ENCODE measurements around the gene RAPGEF2.

GRCh38 chr4:159401791-159402380 is 299.0 kb downstream of the RAPGEF2 start:
- TF ChIP-seq, protein P1, sequence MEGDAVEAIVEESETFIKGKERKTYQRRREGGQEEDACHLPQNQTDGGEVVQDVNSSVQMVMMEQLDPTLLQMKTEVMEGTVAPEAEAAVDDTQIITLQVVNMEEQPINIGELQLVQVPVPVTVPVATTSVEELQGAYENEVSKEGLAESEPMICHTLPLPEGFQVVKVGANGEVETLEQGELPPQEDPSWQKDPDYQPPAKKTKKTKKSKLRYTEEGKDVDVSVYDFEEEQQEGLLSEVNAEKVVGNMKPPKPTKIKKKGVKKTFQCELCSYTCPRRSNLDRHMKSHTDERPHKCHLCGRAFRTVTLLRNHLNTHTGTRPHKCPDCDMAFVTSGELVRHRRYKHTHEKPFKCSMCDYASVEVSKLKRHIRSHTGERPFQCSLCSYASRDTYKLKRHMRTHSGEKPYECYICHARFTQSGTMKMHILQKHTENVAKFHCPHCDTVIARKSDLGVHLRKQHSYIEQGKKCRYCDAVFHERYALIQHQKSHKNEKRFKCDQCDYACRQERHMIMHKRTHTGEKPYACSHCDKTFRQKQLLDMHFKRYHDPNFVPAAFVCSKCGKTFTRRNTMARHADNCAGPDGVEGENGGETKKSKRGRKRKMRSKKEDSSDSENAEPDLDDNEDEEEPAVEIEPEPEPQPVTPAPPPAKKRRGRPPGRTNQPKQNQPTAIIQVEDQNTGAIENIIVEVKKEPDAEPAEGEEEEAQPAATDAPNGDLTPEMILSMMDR (IDR thresholded peaks at IDR 0.05 in 8 of 11, conservative IDR thresholded peaks at IDR 0.05 in 3 of 11), result no peak
- TF ChIP-seq POLR2A (IDR thresholded peaks at IDR 0.05), result no peak
- TF ChIP-seq POLR2AphosphoS5 (IDR thresholded peaks at IDR 0.05), result no peak

All from spleen (tissue), 7 donors.